ENCODE measurements around the gene BICC1. TPM values are rescaled to one million over a fixed set of nuclear protein-coding genes. Genes with fewer than 3 reads are reported as not detected.

Gene BICC1
- total and polyA plus RNA-seq, 2 of the 4 experiments (the other 2 are of a cell fraction) = 5.7 to 42.5 TPM

DNA sequence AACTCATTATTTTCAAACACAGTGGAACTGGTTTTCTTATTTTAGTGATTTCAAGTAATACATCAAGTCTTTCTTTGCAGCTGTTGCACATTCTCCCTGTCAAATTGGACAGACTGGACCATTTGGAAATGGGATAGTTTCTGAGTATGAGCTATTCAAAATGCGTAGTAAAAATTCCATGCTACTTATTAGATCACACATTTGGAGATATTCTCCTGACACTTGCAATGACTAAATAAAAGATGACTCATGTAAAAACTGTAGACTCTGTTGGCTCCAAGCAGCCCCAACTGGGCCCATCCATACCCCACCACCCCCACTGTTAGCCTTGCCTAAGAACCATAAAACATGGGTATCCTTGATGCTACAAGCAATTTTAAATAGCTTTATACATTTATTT is 25.9 kb upstream of the BICC1 start:
- Histone ChIP-seq H3K23ac (ENCODE audit: low read depth, low read length) (no peak overlapping the region), H3K4me2 (ENCODE audit: low read depth, low read length) (no peak overlapping the region), H3K4me3 (ENCODE audit: insufficient read depth, low read depth, low read length) (no peak overlapping the region), H3K27me3 (ENCODE audit: control insufficient read depth, insufficient read depth, low read length) (no peaks in the 10 kb centered on the region), H2BK15ac (ENCODE audit: low read depth, low read length) (no peak overlapping the region), H4K20me1 (ENCODE audit: insufficient read depth, low read length) (no peaks in the 10 kb centered on the region), H4K91ac (ENCODE audit: insufficient read depth, low read depth, low read length) (no peak overlapping the region), H4K8ac (ENCODE audit: low read depth in 2 of 2, low read length in 2 of 2) (no peak overlapping the region), H3K79me1 (ENCODE audit: low read depth in 1 of 2, low read length in 2 of 2) (no peaks in the 10 kb centered on the region), H3K14ac (replicated peaks; ENCODE audit: low read depth, low read length) (no peak overlapping the region), H3K27ac (ENCODE audit: insufficient read depth, low read length) (no peak overlapping the region), H3K9me3 (ENCODE audit: control insufficient read depth, insufficient read depth, low read length) (no peaks in the 10 kb centered on the region), H2AK9ac (replicated peaks; ENCODE audit: low read depth, low read length, poor library complexity) (no peak overlapping the region), H2AK5ac (ENCODE audit: low read depth, low read length) (no peak overlapping the region), H4K5ac (ENCODE audit: low read depth, low read length) (no peak overlapping the region), H2BK5ac (ENCODE audit: low read depth, low read length, poor library complexity, severe bottlenecking) (no peak overlapping the region), H3K9ac (ENCODE audit: low read depth, low read length) (no peak overlapping the region), H3K9me1 (ENCODE audit: insufficient read depth, low read length) (no peaks in the 10 kb centered on the region), H3K4me1 (ENCODE audit: control insufficient read depth, insufficient read depth, low read length) (peaks cover 2% of the 10 kb centered on the region; the same call in 1 of the 2 replicates), H2BK20ac (ENCODE audit: low read depth, low read length) (no peak overlapping the region), H3K36me3 (ENCODE audit: control insufficient read depth, insufficient read depth, low read length) (no peaks in the 10 kb centered on the region), H2AFZ (replicated peaks; ENCODE audit: low read length, poor library complexity) (no peak overlapping the region), H2BK120ac (ENCODE audit: low read depth, low read length) (no peak overlapping the region), H3K56ac (ENCODE audit: extremely low read depth, insufficient read depth, low read length) (no peak overlapping the region), H3K18ac (ENCODE audit: low read depth, low read length) (no peak overlapping the region), H3K4ac (ENCODE audit: low read depth, low read length) (no peak overlapping the region)
- ATAC-seq (ENCODE audit: low read depth) (peak; percentile 40), DNase-seq (peak; percentile 29)
- ChIA-PET CTCF (no interaction called here), POLR2A (ENCODE audit: unreplicated experiment) (no interaction called here)
- in situ Hi-C loops (cut with MboI; ENCODE audit: low sequenced_read_pairs) = no loop called here
- TF ChIP-seq MAFK (IDR thresholded peaks at IDR 0.05; ENCODE audit: low read depth, low read length) (no peak), RFX5 (IDR thresholded peaks at IDR 0.05; ENCODE audit: low read depth, low read length) (no peak), FOS (IDR thresholded peaks at IDR 0.05; ENCODE audit: low read depth, low read length) (no peak), POLR2A (IDR thresholded peaks at IDR 0.05; ENCODE audit: low read depth, low read length) (no peak), RCOR1 (IDR thresholded peaks at IDR 0.05; ENCODE audit: insufficient replicate concordance, low read length) (no peak), SMC3 (IDR thresholded peaks at IDR 0.05; ENCODE audit: low read depth, low read length) (no peak), RAD21 (IDR thresholded peaks at IDR 0.05; ENCODE audit: low read length) (no peak), NFE2L2 (IDR thresholded peaks at IDR 0.05; ENCODE audit: low read depth, low read length) (no peak), CEBPB (IDR thresholded peaks at IDR 0.05; ENCODE audit: low read depth, low read length) (no peak)
- TF ChIP-seq, protein P1, sequence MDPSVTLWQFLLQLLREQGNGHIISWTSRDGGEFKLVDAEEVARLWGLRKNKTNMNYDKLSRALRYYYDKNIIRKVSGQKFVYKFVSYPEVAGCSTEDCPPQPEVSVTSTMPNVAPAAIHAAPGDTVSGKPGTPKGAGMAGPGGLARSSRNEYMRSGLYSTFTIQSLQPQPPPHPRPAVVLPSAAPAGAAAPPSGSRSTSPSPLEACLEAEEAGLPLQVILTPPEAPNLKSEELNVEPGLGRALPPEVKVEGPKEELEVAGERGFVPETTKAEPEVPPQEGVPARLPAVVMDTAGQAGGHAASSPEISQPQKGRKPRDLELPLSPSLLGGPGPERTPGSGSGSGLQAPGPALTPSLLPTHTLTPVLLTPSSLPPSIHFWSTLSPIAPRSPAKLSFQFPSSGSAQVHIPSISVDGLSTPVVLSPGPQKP (IDR thresholded peaks at IDR 0.05; ENCODE audit: borderline replicate concordance, low read depth, low read length) = no peak
- TF ChIP-seq, protein P2, sequence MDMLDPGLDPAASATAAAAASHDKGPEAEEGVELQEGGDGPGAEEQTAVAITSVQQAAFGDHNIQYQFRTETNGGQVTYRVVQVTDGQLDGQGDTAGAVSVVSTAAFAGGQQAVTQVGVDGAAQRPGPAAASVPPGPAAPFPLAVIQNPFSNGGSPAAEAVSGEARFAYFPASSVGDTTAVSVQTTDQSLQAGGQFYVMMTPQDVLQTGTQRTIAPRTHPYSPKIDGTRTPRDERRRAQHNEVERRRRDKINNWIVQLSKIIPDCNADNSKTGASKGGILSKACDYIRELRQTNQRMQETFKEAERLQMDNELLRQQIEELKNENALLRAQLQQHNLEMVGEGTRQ (IDR thresholded peaks at IDR 0.05; ENCODE audit: low read depth, low read length) = no peak
- intact Hi-C loops (cut with micrococcal nuclease) = no loop called here
- no CpG with 5 or more reads among the region's 1 CpG for WGBS, 2 experiments (ENCODE audit: extremely low coverage in 2 of 2, insufficient read length in 1 of 2)
- dilution Hi-C loops (cut with HindIII; ENCODE audit: low sequenced_read_pairs, unreplicated experiment) = no loop called here
- no TSS peak for BruUV-seq (replicated peaks)

Measured in IMR-90 (cell line).